Tibial nerve (tissue), 4 donors: ENCODE data around the gene CENPP. TPM values are rescaled to one million over a fixed set of nuclear protein-coding genes. Genes with fewer than 3 reads are reported as not detected.

Experiments used
- DNase-seq, 2 donors: peaks; one replicate each; pipeline ENCODE4 v3.0.0-alpha.2; 2019; ENCODE audit warnings: low spot score in 2 of 2
- H3K27ac ChIP-seq, 4 donors: fragments of 200-600 bp; sonication (generic) in 3 of 4; one replicate each; pipeline ENCODE4 v1.5.1; 2017 to 2019; ENCODE audit warnings: mild to moderate bottlenecking in 1 of 4
- H3K27me3 ChIP-seq, 2 donors: fragments of 200-600 bp; sonication (generic) in 1 of 2; one replicate each; pipeline versions ENCODE4 v1.5.1 to v1.6.0; 2017 to 2019
- H3K36me3 ChIP-seq, 3 donors: fragments of 200-600 bp; sonication (generic); one replicate each; pipeline ENCODE4 v1.5.1; 2018 to 2019
- H3K4me1 ChIP-seq, 4 donors: fragments of 200-600 bp; sonication (generic) in 3 of 4; one replicate each; pipeline ENCODE4 v1.5.1; 2017 to 2019
- H3K4me3 ChIP-seq, 4 donors: fragments of 200-600 bp; sonication (generic) in 3 of 4; one replicate each; pipeline ENCODE4 v1.5.1; 2017 to 2019; ENCODE audit warnings: mild to moderate bottlenecking in 1 of 4, moderate library complexity in 1 of 4
- H3K9me3 ChIP-seq, 4 donors: fragments of 200-600 bp; sonication (generic) in 3 of 4; one replicate each; pipeline ENCODE4 v1.5.1; 2017 to 2019
- CTCF ChIP-seq, 5 experiments: fragments of 200-600 bp in 3 of 5; fragments of 450-650 bp in 2 of 5; sonication (generic) in 3 of 5; IDR thresholded peaks; one replicate each; pipeline ENCODE4 v1.5.1; 2016 to 2019; ENCODE audit warnings: antibody characterized with exemption in 5 of 5, mild to moderate bottlenecking in 3 of 5, moderate library complexity in 2 of 5
- EP300 ChIP-seq, 2 donors: sonication (generic); formaldehyde crosslinking; IDR thresholded peaks; one replicate each; pipeline ENCODE4 v1.6.1; 2017; ENCODE audit warnings: antibody characterized with exemption in 2 of 2, mild to moderate bottlenecking in 1 of 2
- POLR2A ChIP-seq, 2 donors: fragments of 450-650 bp; IDR thresholded peaks; one replicate each; pipeline ENCODE4 v1.6.1; 2017; ENCODE audit warnings: antibody characterized with exemption in 2 of 2, mild to moderate bottlenecking in 2 of 2, moderate library complexity in 2 of 2
- WGBS, 2 donors: methylation state at CpG; one replicate each; pipeline ENCODE4 v1.1.5; 2018; 5-methylcytosine and 5-hydroxymethylcytosine counted together
- total RNA-seq, 4 donors: library from RNA; depleted of rRNA; stranded (reverse); fragments of >200 nt; gene quantifications; one replicate each; pipeline ENCODE4 v1.1.0, GENCODE V29; 2016

CENPP gene
- total RNA-seq, 4 donors from 2014 or later, result 5.0 to 17.1 (median 6.9) TPM

DNA sequence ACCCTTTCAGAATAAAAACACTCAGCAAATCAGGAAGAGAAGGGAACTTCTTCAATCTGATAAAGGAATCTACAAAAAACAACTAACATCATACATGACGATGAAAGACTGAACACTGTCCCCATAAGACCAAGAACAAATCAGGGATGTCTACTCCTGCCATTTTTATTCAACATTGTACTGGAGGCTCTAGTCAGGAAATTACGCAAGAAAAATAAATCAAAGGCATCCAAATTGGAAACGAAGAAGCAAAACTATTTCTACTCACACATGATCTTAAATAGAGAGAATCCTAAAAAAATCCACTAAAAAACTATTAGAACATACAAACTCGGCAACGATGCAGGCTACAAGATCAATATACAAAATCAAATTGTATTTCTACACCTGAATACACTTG, 301.9 kb downstream of the CENPP start:
- H3K27me3 ChIP-seq, result no peaks in the 10 kb centered on the region
- 84 to 85% methylated on average over 5 of the region's 5 CpGs for WGBS, 2 donors
- H3K36me3 ChIP-seq, result peaks cover 0 to 77% (median 0%) of the 10 kb centered on the region in 3 donors
- no peak overlapping the region for H3K4me3 ChIP-seq
- peaks cover 0 to 9% (median 0%) of the 10 kb centered on the region in 4 donors for H3K4me1 ChIP-seq
- H3K9me3 ChIP-seq, result peaks cover 0 to 4% (median 0%) of the 10 kb centered on the region in 4 donors
- TF ChIP-seq POLR2A (IDR thresholded peaks at IDR 0.05) (no peak), EP300 (IDR thresholded peaks at IDR 0.05) (no peak), CTCF (IDR thresholded peaks at IDR 0.05) (no peak)
- no peak overlapping the region for H3K27ac ChIP-seq
- no peak for DNase-seq

- Histone ChIP-seq H3K27ac (peak overlapping the region in 2 of 4 donors; percentile 29 to 47), H3K4me3 (no peak overlapping the region), H3K9me3 (peaks cover 0 to 4% (median 0%) of the 10 kb centered on the region in 4 donors), H3K27me3 (no peaks in the 10 kb centered on the region), H3K36me3 (peaks cover 0 to 82% (median 4%) of the 10 kb centered on the region in 3 donors), H3K4me1 (peaks cover 0 to 26% (median 0%) of the 10 kb centered on the region in 4 donors)
- WGBS, 2 donors, result 74 to 78% methylated on average over 13 of the region's 13 CpGs
- TF ChIP-seq EP300 (IDR thresholded peaks at IDR 0.05) (peak in 1 of 2 donors; percentile 32), POLR2A (IDR thresholded peaks at IDR 0.05) (no peak)
- DNase-seq, result no peak
Observed at GRCh38 chr9:92631452-92632343, 305.9 kb downstream of the CENPP start.

- Histone ChIP-seq H3K36me3 (peaks cover 0 to 90% (median 9%) of the 10 kb centered on the region in 3 donors), H3K27ac (peak overlapping the region in 2 of 4 donors; percentile 29 to 47), H3K4me1 (peaks cover 0 to 26% (median 0%) of the 10 kb centered on the region in 4 donors), H3K4me3 (no peak overlapping the region), H3K9me3 (peaks cover 0 to 3% (median 0%) of the 10 kb centered on the region in 4 donors), H3K27me3 (no peaks in the 10 kb centered on the region)
- no peak for DNase-seq
- 88 to 95% methylated on average over 5 of the region's 5 CpGs for WGBS, 2 donors
- TF ChIP-seq EP300 (IDR thresholded peaks at IDR 0.05) (no peak), CTCF (IDR thresholded peaks at IDR 0.05) (no peak), POLR2A (IDR thresholded peaks at IDR 0.05) (no peak)
Observed at GRCh38 chr9:92632641-92633040, 306.9 kb downstream of the CENPP start.

- peaks cover 0 to 91% (median 9%) of the 10 kb centered on the region in 3 donors for H3K36me3 ChIP-seq
- H3K27me3 ChIP-seq, result no peaks in the 10 kb centered on the region
- no peak overlapping the region for H3K4me3 ChIP-seq
- H3K9me3 ChIP-seq, result no peaks in the 10 kb centered on the region
- peaks cover 0 to 26% (median 0%) of the 10 kb centered on the region in 4 donors for H3K4me1 ChIP-seq
- peak overlapping the region in 1 of 4 donors; percentile 62 for H3K27ac ChIP-seq
- TF ChIP-seq POLR2A (IDR thresholded peaks at IDR 0.05), result no peak
- TF ChIP-seq EP300 (IDR thresholded peaks at IDR 0.05), result no peak
- TF ChIP-seq CTCF (IDR thresholded peaks at IDR 0.05), result no peak
- 81 to 83% methylated on average over 9 of the region's 9 CpGs for WGBS, 2 donors
- DNase-seq, result no peak
Observed at GRCh38 chr9:92633614-92634278, 308.0 kb downstream of the CENPP start.

DNA sequence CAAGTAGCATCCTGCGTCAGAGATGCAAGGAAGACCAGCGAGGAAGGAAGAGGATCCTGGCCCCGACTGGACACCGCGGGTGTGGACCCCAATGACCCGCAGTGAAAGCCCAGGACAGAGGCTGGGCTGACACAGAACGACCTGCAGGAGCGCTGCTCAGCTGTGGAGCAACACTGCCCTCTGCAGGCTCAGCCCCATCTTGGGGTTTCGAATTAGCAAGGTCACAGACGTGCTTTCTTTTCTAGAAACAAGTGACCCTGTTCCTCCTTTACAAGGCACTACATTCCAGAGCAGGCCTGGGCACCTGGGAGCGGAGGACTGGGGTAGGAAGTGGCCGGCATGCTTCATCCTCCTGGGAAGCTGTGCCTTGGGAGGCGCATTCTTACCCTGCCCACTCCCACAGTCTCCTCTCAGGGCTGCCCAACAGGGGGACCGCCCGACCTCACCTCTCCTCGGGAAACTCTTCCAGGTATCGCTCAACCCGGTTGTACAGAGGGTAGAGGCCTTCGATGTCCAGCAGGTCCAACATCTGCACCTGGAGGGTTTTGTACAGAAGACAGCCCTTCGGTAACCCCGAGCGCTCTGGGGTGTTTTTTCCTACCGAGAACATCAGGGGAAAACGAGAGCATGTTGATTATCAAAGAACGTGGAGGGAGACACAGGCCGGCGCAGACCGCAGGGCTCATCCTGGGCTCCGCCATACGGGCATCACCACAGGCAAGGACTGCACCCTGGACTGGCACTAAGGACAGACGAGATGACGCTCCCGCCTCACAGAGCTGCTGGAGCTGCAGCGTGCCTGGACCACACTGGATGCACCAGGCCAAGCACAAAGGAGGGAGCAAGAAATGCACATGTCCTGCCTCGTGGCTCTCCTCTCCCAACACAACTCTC, 309.2 kb downstream of the CENPP start:
- Histone ChIP-seq H3K4me3 (no peak overlapping the region), H3K27me3 (no peaks in the 10 kb centered on the region), H3K27ac (peak overlapping the region in 1 of 4 donors; percentile 62), H3K4me1 (peaks cover 0 to 26% (median 0%) of the 10 kb centered on the region in 4 donors), H3K9me3 (no peaks in the 10 kb centered on the region), H3K36me3 (peaks cover 0 to 91% (median 9%) of the 10 kb centered on the region in 3 donors)
- whole genome bisulfite sequencing, 2 donors, result 59 to 63% methylated on average over 32 of the region's 35 CpGs
- DNase-seq, result peak; percentile 74 to 88
- TF ChIP-seq CTCF (IDR thresholded peaks at IDR 0.05) (peak; percentile 84 to 95 (median 89)), EP300 (IDR thresholded peaks at IDR 0.05) (no peak)
